Erythroblast (primary cell): ENCODE measurements around the gene CD84.

Experiments
- GATA1 ChIP-seq: IDR thresholded peaks from 2 replicates; pipeline ENCODE4 v1.6.1; 2011; ENCODE audit warnings: low read depth, mild to moderate bottlenecking, control low read depth, low read length, moderate library complexity
- POLR2A ChIP-seq: IDR thresholded peaks from 2 replicates; pipeline ENCODE4 v1.6.1; 2011; ENCODE audit warnings: mild to moderate bottlenecking, low read length

- TF ChIP-seq POLR2A (no peak), GATA1 (no peak)
Observed at GRCh38 chr1:160491981-160492380, 87.3 kb downstream of the CD84 start.
